Muscle layer of duodenum (tissue), 2 donors: ENCODE measurements around the gene DSG2.
"Not testable (repeated sequence)": the region's sequence is repeated elsewhere in the genome, so short reads cannot be mapped to it uniquely, and the experiment has no call there.

Experiments
- H3K27ac ChIP-seq: one replicate; pipeline ENCODE4 v1.7.0; 2013; ENCODE audit warnings: mild to moderate bottlenecking, low read length
- H3K27me3 ChIP-seq: one replicate; pipeline ENCODE4 v1.7.0; 2013; ENCODE audit warnings: low read depth, mild to moderate bottlenecking, control low read depth, low read length
- H3K36me3 ChIP-seq, 2 donors: one replicate each; pipeline ENCODE4 v1.7.0; 2013; ENCODE audit warnings: low read length in 2 of 2, control low read depth in 1 of 2, mild to moderate bottlenecking in 1 of 2; ENCODE audit not compliant: insufficient read depth in 2 of 2, control insufficient read depth in 1 of 2
- H3K4me1 ChIP-seq, 2 donors: one replicate each; pipeline ENCODE4 v1.7.0; 2013; ENCODE audit warnings: low read length in 2 of 2, mild to moderate bottlenecking in 2 of 2, control low read depth in 1 of 2, moderate library complexity in 1 of 2; ENCODE audit not compliant: insufficient read depth in 2 of 2, control insufficient read depth in 1 of 2
- H3K4me3 ChIP-seq, 2 donors: one replicate each; pipeline ENCODE4 v1.7.0; 2013; ENCODE audit warnings: low read length in 2 of 2, low read depth in 1 of 2, mild to moderate bottlenecking in 1 of 2
- H3K9me3 ChIP-seq, 2 donors: one replicate each; pipeline ENCODE4 v1.7.0; 2013; ENCODE audit warnings: low read length in 2 of 2, control low read depth in 1 of 2, mild to moderate bottlenecking in 1 of 2; ENCODE audit not compliant: control insufficient read depth in 1 of 2
- donor health status: healthy.

Gene DSG2

GRCh38 chr18:31489311-31489710, 8.7 kb upstream of the DSG2 start:
- H3K36me3 ChIP-seq: no peaks in the 10 kb centered on the region
- H3K4me1 ChIP-seq: no peaks in the 10 kb centered on the region
- H3K27me3 ChIP-seq: no peaks in the 10 kb centered on the region
- no peak overlapping the region for H3K4me3 ChIP-seq
- no peaks in the 10 kb centered on the region for H3K9me3 ChIP-seq
- no peak overlapping the region for H3K27ac ChIP-seq

DNA sequence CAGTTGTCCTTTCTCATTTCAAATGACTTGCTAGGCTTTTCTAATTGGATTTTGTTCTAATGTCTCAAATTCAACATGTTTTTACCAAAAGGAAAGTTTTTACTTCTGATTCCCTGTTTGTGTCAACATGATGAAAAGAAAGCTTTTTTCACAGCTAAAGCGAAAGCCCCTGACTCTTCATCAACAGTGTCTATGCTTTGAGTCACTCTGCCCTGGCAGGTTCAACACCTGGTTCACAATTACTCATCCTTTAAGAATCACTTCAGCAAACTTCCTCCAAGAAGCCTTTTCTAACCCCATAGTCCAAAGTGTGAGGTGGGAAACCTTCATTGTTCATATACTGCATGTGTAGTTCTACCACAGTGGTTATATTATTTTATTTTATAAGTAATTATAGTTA, 7.6 kb upstream of the DSG2 start:
- Histone ChIP-seq H3K27me3 (no peaks in the 10 kb centered on the region), H3K36me3 (no peaks in the 10 kb centered on the region), H3K27ac (no peak overlapping the region), H3K4me1 (no peaks in the 10 kb centered on the region), H3K4me3 (no peak overlapping the region), H3K9me3 (no peaks in the 10 kb centered on the region)

DNA sequence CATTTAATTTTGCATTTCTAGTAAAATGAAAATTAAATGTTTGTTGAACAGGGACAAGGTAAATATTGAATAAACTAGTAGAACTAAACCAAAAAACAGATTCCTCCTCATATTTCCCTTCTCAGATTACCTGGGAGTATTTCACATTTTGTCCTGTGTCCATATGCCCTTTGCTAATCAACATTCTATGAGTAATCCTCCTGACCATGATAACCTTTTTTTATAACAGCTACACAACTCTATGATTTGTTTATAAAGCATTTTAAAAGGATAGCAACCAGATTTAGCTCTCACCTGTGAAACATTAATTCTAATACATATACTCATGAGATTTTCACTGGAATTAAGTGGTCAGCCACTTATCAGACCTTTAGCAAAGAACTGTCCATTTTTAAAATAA, 7.1 kb upstream of the DSG2 start:
- no peaks in the 10 kb centered on the region for H3K27me3 ChIP-seq
- no peaks in the 10 kb centered on the region for H3K4me1 ChIP-seq
- H3K4me3 ChIP-seq: no peak overlapping the region
- no peaks in the 10 kb centered on the region for H3K9me3 ChIP-seq
- no peaks in the 10 kb centered on the region for H3K36me3 ChIP-seq
- H3K27ac ChIP-seq: no peak overlapping the region

DNA sequence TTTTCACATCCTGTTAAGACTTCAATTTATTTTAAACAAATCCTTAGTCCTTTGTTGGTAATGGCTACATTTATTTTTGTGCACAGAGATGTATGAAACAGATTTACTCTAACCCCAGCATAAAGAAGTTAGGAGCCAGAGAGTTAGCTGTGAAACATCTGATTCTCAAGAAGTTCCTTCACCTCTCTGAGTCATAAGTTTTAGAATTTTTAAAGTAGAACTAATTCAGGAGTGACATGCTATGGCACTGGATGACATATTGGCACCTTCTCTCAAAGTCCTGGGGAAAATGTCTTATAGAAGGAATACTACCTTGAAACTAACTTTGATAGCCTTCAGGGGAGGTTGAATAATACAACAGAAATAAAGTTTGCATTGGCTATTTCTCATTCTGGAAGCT, 6.4 kb upstream of the DSG2 start:
- Histone ChIP-seq H3K27me3 (no peaks in the 10 kb centered on the region), H3K4me1 (no peaks in the 10 kb centered on the region), H3K4me3 (no peak overlapping the region), H3K36me3 (no peaks in the 10 kb centered on the region), H3K27ac (no peak overlapping the region), H3K9me3 (no peaks in the 10 kb centered on the region)

- Histone ChIP-seq H3K27ac (no peak overlapping the region), H3K4me3 (no peak overlapping the region), H3K9me3 (no peaks in the 10 kb centered on the region), H3K36me3 (no peaks in the 10 kb centered on the region), H3K4me1 (no peaks in the 10 kb centered on the region), H3K27me3 (no peaks in the 10 kb centered on the region)
Observed at GRCh38 chr18:31492671-31493070, 5.3 kb upstream of the DSG2 start.

GRCh38 chr18:31493171-31493570, 4.8 kb upstream of the DSG2 start:
- Histone ChIP-seq H3K27ac (no peak overlapping the region), H3K9me3 (no peaks in the 10 kb centered on the region), H3K4me1 (no peaks in the 10 kb centered on the region), H3K36me3 (no peaks in the 10 kb centered on the region), H3K27me3 (no peaks in the 10 kb centered on the region), H3K4me3 (no peak overlapping the region)

- Histone ChIP-seq H3K4me1 (no peaks in the 10 kb centered on the region), H3K36me3 (no peaks in the 10 kb centered on the region), H3K27ac (no peak overlapping the region), H3K4me3 (no peak overlapping the region), H3K9me3 (no peaks in the 10 kb centered on the region), H3K27me3 (no peaks in the 10 kb centered on the region)
Observed at GRCh38 chr18:31493941-31494340, 4.0 kb upstream of the DSG2 start.

GRCh38 chr18:31494705-31495244, 3.2 kb upstream of the DSG2 start:
- not testable (repeated sequence) for H3K27me3 ChIP-seq, H3K9me3 ChIP-seq, H3K4me3 ChIP-seq, H3K4me1 ChIP-seq, H3K27ac ChIP-seq, H3K36me3 ChIP-seq

GRCh38 chr18:31497404-31497835, 557 bp upstream of the DSG2 start:
- Histone ChIP-seq H3K27me3 (no peaks in the 10 kb centered on the region), H3K9me3 (no peaks in the 10 kb centered on the region), H3K36me3 (no peaks in the 10 kb centered on the region), H3K27ac (peak overlapping the region; percentile 8), H3K4me3 (peak overlapping the region in 1 of 2 donors; percentile 67), H3K4me1 (no peaks in the 10 kb centered on the region)

GRCh38 chr18:31498574-31499524, 872 bp downstream of the DSG2 start:
- H3K27me3 ChIP-seq: no peaks in the 10 kb centered on the region
- H3K4me1 ChIP-seq: no peaks in the 10 kb centered on the region
- H3K27ac ChIP-seq: peak overlapping the region; percentile 87
- no peaks in the 10 kb centered on the region for H3K36me3 ChIP-seq
- peak overlapping the region; percentile 67 to 68 for H3K4me3 ChIP-seq
- H3K9me3 ChIP-seq: no peaks in the 10 kb centered on the region

- Histone ChIP-seq H3K27ac (no peak overlapping the region), H3K9me3 (no peaks in the 10 kb centered on the region), H3K36me3 (no peaks in the 10 kb centered on the region), H3K4me3 (no peak overlapping the region), H3K4me1 (no peaks in the 10 kb centered on the region), H3K27me3 (no peaks in the 10 kb centered on the region)
Observed at GRCh38 chr18:31500051-31500688, 2.2 kb downstream of the DSG2 start.
